ENCODE data around the gene PCDH9. TPM values are rescaled to one million over a fixed set of nuclear protein-coding genes. Genes with fewer than 3 reads are reported as not detected.

PCDH9 gene
- total RNA-seq, 1 donor from 2014 or later, result 0.40 TPM

DNA sequence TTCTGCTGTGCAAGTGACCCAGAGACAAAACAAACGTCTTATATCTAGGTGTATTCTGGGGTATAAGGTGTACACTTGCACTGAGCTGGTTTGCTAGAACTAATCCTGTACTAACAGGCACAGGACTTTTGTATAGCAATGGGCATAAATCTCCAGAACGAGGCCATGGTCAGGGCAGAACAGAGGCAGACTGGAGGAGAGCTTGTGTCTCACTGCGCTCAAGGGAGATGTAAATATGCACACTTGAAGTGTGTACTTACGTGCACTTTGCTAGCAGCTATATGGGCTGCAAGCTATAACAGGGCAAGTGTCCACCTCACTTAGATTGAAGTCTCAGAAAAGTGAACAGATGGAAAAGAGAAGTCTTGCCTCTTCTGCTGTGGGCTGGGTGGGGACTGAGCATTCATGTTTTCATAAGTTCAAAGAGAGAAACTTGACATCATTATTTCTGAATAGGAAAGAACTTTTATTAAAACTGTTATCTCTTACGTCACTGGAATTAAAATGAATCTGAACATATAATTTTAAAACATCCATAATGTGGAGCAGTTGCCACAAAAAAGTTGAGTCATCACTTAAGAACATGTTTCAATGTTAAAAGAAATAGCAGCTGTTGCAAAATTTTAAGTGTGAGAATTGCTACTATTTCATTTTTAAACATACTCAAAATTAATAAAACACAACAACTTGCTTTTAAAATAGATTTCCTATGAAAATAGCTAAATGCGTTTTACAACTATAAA is 888.3 kb downstream of the PCDH9 start:
- H3K4me3 ChIP-seq (ENCODE audit: low read depth, low read length), result no peak overlapping the region
- no peak for DNase-seq (ENCODE audit: low read depth)
- no peak for TF ChIP-seq CTCF (conservative IDR thresholded peaks at IDR 0.05; ENCODE audit: low read depth, low read length)

DNA sequence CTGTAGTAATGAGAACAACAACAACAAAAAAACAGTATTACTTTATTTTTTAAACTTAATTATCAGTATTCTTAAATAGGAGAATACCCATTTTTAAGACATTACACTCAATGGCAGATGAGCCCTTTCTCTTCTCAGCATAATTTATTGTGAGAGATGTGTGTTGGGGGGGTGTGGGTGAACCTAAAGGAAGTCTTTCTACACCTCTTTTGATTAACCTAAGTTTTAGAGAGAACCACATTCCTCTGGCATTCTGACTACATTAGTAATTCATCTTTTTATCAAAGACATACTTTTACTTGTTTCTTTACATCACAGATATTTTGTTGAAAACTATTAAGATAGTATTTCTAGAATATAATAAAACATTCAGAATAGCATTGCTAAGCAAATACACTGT is 890.9 kb downstream of the PCDH9 start:
- DNase-seq (ENCODE audit: low read depth), result no peak
- H3K4me3 ChIP-seq (ENCODE audit: low read depth, low read length), result no peak overlapping the region
- no peak for TF ChIP-seq CTCF (conservative IDR thresholded peaks at IDR 0.05; ENCODE audit: low read depth, low read length)

DNA sequence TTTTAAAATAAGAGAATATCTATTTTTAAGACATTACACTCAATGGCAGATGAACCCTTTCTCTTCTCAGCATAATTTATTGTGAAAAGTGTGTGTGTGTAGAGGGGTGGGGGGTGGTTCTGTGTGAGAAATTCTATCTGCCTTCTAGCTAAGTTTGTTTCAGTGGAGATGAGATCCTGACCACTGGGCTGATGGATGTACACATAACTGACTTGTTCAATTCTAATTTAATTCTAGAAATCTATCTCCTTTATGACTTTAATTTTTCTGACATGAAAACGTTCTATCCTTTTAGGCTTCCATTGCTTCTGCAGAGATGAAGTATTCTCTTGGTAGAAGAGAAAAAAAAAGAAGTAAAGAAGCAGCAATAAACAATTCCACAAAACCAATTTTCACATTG is 891.6 kb downstream of the PCDH9 start:
- no peak overlapping the region for H3K4me3 ChIP-seq (ENCODE audit: low read depth, low read length)
- no peak for TF ChIP-seq CTCF (conservative IDR thresholded peaks at IDR 0.05; ENCODE audit: low read depth, low read length)
- no peak for DNase-seq (ENCODE audit: low read depth)

- no peak overlapping the region for H3K4me3 ChIP-seq (ENCODE audit: low read depth, low read length)
- TF ChIP-seq CTCF (conservative IDR thresholded peaks at IDR 0.05; ENCODE audit: low read depth, low read length), result no peak
- DNase-seq (ENCODE audit: low read depth), result no peak
Measured at GRCh38 chr13:66335626-66336025, 894.5 kb downstream of the PCDH9 start.

DNA sequence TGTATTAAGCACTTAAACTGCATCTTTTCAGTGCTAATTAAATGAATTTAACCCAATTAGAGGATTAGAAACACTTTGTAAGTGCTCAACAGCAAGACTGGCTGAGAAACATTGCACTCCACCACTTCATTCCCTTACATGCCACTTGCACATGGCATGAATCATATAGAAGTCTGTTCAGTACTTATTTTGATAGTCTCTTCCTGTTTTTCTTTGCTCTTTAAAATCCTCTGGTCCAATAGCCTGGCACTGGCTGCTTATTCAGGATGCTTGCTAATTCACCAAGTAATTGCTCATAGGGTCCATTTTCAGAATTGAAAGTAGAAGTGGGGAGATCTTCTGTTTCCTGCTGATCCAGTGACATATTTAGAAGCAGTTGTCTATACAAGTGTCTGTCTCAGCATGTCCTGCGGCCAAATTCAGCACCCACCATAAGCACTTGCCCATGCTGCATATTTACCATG is 900.1 kb downstream of the PCDH9 start:
- no peak for DNase-seq (ENCODE audit: low read depth)
- no peak for TF ChIP-seq CTCF (conservative IDR thresholded peaks at IDR 0.05; ENCODE audit: low read depth, low read length)

DNA sequence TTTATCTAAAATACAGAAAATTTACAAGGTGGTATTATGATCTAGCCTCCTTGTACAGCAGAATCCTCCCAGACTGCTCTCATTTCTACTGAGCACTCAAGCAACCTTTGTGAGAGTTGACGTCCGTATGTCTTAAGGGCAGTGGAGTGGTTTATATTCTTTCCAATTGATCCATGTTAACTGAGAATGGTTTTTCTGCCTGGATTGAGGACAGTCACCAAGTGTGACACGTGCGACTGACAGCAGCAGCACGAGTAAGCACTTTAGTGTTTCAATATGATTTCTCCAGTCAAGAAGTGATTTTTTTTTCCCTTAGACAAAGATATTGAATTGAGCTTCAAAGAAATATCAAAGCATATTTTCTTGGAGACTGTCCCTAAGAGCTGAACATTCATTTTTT is 901.7 kb downstream of the PCDH9 start:
- H3K4me3 ChIP-seq (ENCODE audit: low read depth, low read length), result no peak overlapping the region
- DNase-seq (ENCODE audit: low read depth), result no peak
- no peak for TF ChIP-seq CTCF (conservative IDR thresholded peaks at IDR 0.05; ENCODE audit: low read depth, low read length)

More for the DNA sequence above, 900.1 kb downstream of the PCDH9 start:
- no peak overlapping the region for H3K4me3 ChIP-seq (ENCODE audit: low read depth, low read length)

Data from epithelial cell of proximal tubule (primary cell).